Measurements from ENCODE around the gene CORO2A. TPM values are rescaled to one million over a fixed set of nuclear protein-coding genes. Genes with fewer than 3 reads are reported as not detected.

CORO2A gene
- total and polyA plus RNA-seq, 5 experiments from 2014 or later = 5.2 to 11.7 (median 10.0) TPM

- peaks cover 0 to 52% (median 16%) of the 10 kb centered on the region in 3 donors for H3K36me3 Mint-ChIP-seq
- peak overlapping the region in 1 of 10 donors; percentile 55 for H3K27ac Mint-ChIP-seq
- ATAC-seq (no peak), DNase-seq (no peak)
- POLR2A ChIA-PET = no interaction called here
- H3K9me3 Mint-ChIP-seq = no peaks in the 10 kb centered on the region
- H3K27me3 Mint-ChIP-seq = no peaks in the 10 kb centered on the region
- no peaks in the 10 kb centered on the region for H3K4me1 Mint-ChIP-seq
- no peak overlapping the region for H3K4me3 Mint-ChIP-seq
Measured at GRCh38 chr9:98229620-98230019, 37.2 kb upstream of the CORO2A start.

GRCh38 chr9:98229090-98229395, 36.6 kb upstream of the CORO2A start:
- H3K9me3 Mint-ChIP-seq = no peaks in the 10 kb centered on the region
- ATAC-seq (no peak), DNase-seq (no peak)
- H3K36me3 Mint-ChIP-seq = peaks cover 0 to 50% (median 16%) of the 10 kb centered on the region in 3 donors
- no peaks in the 10 kb centered on the region for H3K4me1 Mint-ChIP-seq
- no peak overlapping the region for H3K4me3 Mint-ChIP-seq
- POLR2A ChIA-PET = interaction anchor here (1.0 kb wide), 1 partner anchor 28 kb away, joined by 3 read pairs; no protein-coding TSS in a partner anchor
- H3K27me3 Mint-ChIP-seq = no peaks in the 10 kb centered on the region
- H3K27ac Mint-ChIP-seq = no peak overlapping the region

GRCh38 chr9:98228392-98229089, 36.1 kb upstream of the CORO2A start:
- Mint-ChIP-seq H3K9me3 (no peaks in the 10 kb centered on the region), H3K36me3 (peaks cover 0 to 45% (median 15%) of the 10 kb centered on the region in 3 donors), H3K27ac (peak overlapping the region in 1 of 10 donors; percentile 1), H3K4me1 (no peaks in the 10 kb centered on the region), H3K4me3 (no peak overlapping the region), H3K27me3 (no peaks in the 10 kb centered on the region)
- POLR2A ChIA-PET = interaction anchor here (0.6 to 1.2 kb wide), 4 partner anchors 27 to 187 kb away, joined by 3 read pairs; partner anchors contain the start of gene TBC1D2
- no peak for ATAC-seq
- DNase-seq = no peak

GRCh38 chr9:98227883-98228282, 35.4 kb upstream of the CORO2A start:
- POLR2A ChIA-PET = interaction anchor here (0.7 to 1.2 kb wide), 2 partner anchors 27 to 28 kb away, joined by 3 read pairs; partner anchors contain the start of gene TBC1D2
- peaks cover 0 to 4% (median 0%) of the 10 kb centered on the region in 4 donors for H3K4me1 Mint-ChIP-seq
- no peak overlapping the region for H3K27ac Mint-ChIP-seq
- H3K27me3 Mint-ChIP-seq = no peaks in the 10 kb centered on the region
- peaks cover 0 to 46% (median 17%) of the 10 kb centered on the region in 3 donors for H3K36me3 Mint-ChIP-seq
- H3K4me3 Mint-ChIP-seq = no peak overlapping the region
- no peak for DNase-seq
- H3K9me3 Mint-ChIP-seq = no peaks in the 10 kb centered on the region
- ATAC-seq = no peak

GRCh38 chr9:98226957-98227356, 34.5 kb upstream of the CORO2A start:
- no peaks in the 10 kb centered on the region for H3K27me3 Mint-ChIP-seq
- H3K36me3 Mint-ChIP-seq = peaks cover 0 to 40% (median 15%) of the 10 kb centered on the region in 3 donors
- POLR2A ChIA-PET = no interaction called here

GRCh38 chr9:98226516-98226915, 34.1 kb upstream of the CORO2A start:
- Mint-ChIP-seq H3K27me3 (no peaks in the 10 kb centered on the region), H3K4me3 (no peak overlapping the region), H3K27ac (no peak overlapping the region), H3K9me3 (no peaks in the 10 kb centered on the region), H3K36me3 (peaks cover 0 to 40% (median 15%) of the 10 kb centered on the region in 3 donors), H3K4me1 (peaks cover 0 to 5% (median 0%) of the 10 kb centered on the region in 4 donors)
- DNase-seq (no peak), ATAC-seq (no peak)
- POLR2A ChIA-PET = no interaction called here

More at GRCh38 chr9:98226957-98227356, 34.5 kb upstream of the CORO2A start:
- ATAC-seq (no peak), DNase-seq (no peak)
- Mint-ChIP-seq H3K4me3 (no peak overlapping the region), H3K4me1 (peaks cover 0 to 5% (median 0%) of the 10 kb centered on the region in 4 donors), H3K9me3 (no peaks in the 10 kb centered on the region), H3K27ac (no peak overlapping the region)

GRCh38 chr9:98225015-98225442, 32.6 kb upstream of the CORO2A start:
- no peaks in the 10 kb centered on the region for H3K9me3 Mint-ChIP-seq
- no peak for ATAC-seq
- DNase-seq = no peak
- peaks cover 0 to 5% (median 0%) of the 10 kb centered on the region in 4 donors for H3K4me1 Mint-ChIP-seq
- no peak overlapping the region for H3K4me3 Mint-ChIP-seq
- no peaks in the 10 kb centered on the region for H3K27me3 Mint-ChIP-seq
- POLR2A ChIA-PET = no interaction called here
- peaks cover 0 to 34% (median 16%) of the 10 kb centered on the region in 3 donors for H3K36me3 Mint-ChIP-seq
- H3K27ac Mint-ChIP-seq = no peak overlapping the region

- Mint-ChIP-seq H3K4me1 (peaks cover 0 to 7% (median 0%) of the 10 kb centered on the region in 4 donors), H3K27me3 (no peaks in the 10 kb centered on the region), H3K27ac (peak overlapping the region in 3 of 10 donors; percentile 19 to 55 (median 47)), H3K4me3 (no peak overlapping the region), H3K9me3 (no peaks in the 10 kb centered on the region), H3K36me3 (peaks cover 0 to 35% (median 16%) of the 10 kb centered on the region in 3 donors)
- no peak for ATAC-seq
- POLR2A ChIA-PET = interaction anchor here (0.6 to 1.3 kb wide), 2 partner anchors 33 to 147 kb away, joined by 3 to 4 read pairs; no protein-coding TSS in a partner anchor
- DNase-seq = no peak
Measured at GRCh38 chr9:98222885-98223691, 30.7 kb upstream of the CORO2A start.

GRCh38 chr9:98220911-98221310, 28.5 kb upstream of the CORO2A start:
- Mint-ChIP-seq H3K4me1 (peaks cover 0 to 7% (median 0%) of the 10 kb centered on the region in 4 donors), H3K9me3 (no peaks in the 10 kb centered on the region), H3K36me3 (peaks cover 0 to 24% (median 11%) of the 10 kb centered on the region in 3 donors), H3K4me3 (no peak overlapping the region), H3K27me3 (no peaks in the 10 kb centered on the region), H3K27ac (peak overlapping the region in 1 of 10 donors; percentile 48)
- POLR2A ChIA-PET = no interaction called here
- DNase-seq (no peak), ATAC-seq (no peak)

GRCh38 chr9:98219794-98220370, 27.4 kb upstream of the CORO2A start:
- POLR2A ChIA-PET = no interaction called here
- Mint-ChIP-seq H3K4me1 (peaks cover 0 to 8% (median 0%) of the 10 kb centered on the region in 4 donors), H3K4me3 (no peak overlapping the region), H3K36me3 (peaks cover 0 to 28% (median 11%) of the 10 kb centered on the region in 3 donors), H3K27ac (peak overlapping the region in 1 of 10 donors; percentile 4), H3K27me3 (no peaks in the 10 kb centered on the region), H3K9me3 (no peaks in the 10 kb centered on the region)
- DNase-seq = no peak
- ATAC-seq = no peak

- no peaks in the 10 kb centered on the region for H3K27me3 Mint-ChIP-seq
- no peak for ATAC-seq
Measured at GRCh38 chr9:98219364-98219716, 26.9 kb upstream of the CORO2A start.

GRCh38 chr9:98218562-98219363, 26.3 kb upstream of the CORO2A start:
- peaks cover 0 to 8% (median 0%) of the 10 kb centered on the region in 4 donors for H3K4me1 Mint-ChIP-seq
- H3K36me3 Mint-ChIP-seq = peaks cover 0 to 30% (median 11%) of the 10 kb centered on the region in 3 donors
- no peak overlapping the region for H3K4me3 Mint-ChIP-seq
- no peaks in the 10 kb centered on the region for H3K9me3 Mint-ChIP-seq
- no peaks in the 10 kb centered on the region for H3K27me3 Mint-ChIP-seq
- ATAC-seq (no peak), DNase-seq (no peak)
- POLR2A ChIA-PET = no interaction called here
- peak overlapping the region in 1 of 10 donors; percentile 61 for H3K27ac Mint-ChIP-seq

More at GRCh38 chr9:98219364-98219716, 26.9 kb upstream of the CORO2A start:
- Mint-ChIP-seq H3K4me1 (peaks cover 0 to 8% (median 0%) of the 10 kb centered on the region in 4 donors), H3K27ac (peak overlapping the region in 1 of 10 donors; percentile 61), H3K9me3 (no peaks in the 10 kb centered on the region), H3K4me3 (no peak overlapping the region), H3K36me3 (peaks cover 0 to 30% (median 11%) of the 10 kb centered on the region in 3 donors)
- POLR2A ChIA-PET = no interaction called here
- no peak for DNase-seq

Measured in naive thymus-derived CD8-positive, alpha-beta T cell (primary cell).